ENCODE data around the gene QKI. TPM values are rescaled to one million over a fixed set of nuclear protein-coding genes. Genes with fewer than 3 reads are reported as not detected.

Gene QKI
- total RNA-seq, 2 donors from 2014 or later, result 366 to 434 TPM

GRCh38 chr6:163507965-163508364, 93.4 kb downstream of the QKI start:
- no peak for TF ChIP-seq CTCF (IDR thresholded peaks at IDR 0.05)
- Histone ChIP-seq H3K27ac (no peak overlapping the region), H3K9me3 (peaks cover 0 to 15% of the 10 kb centered on the region in 2 donors), H3K4me1 (peaks cover 0 to 25% of the 10 kb centered on the region in 2 donors), H3K27me3 (no peaks in the 10 kb centered on the region), H3K36me3 (no peaks in the 10 kb centered on the region), H3K4me3 (no peak overlapping the region)
- DNase-seq (ENCODE audit: low spot score), result no peak

- H3K27ac ChIP-seq, result no peak overlapping the region
Measured at GRCh38 chr6:163513003-163513402, 98.5 kb downstream of the QKI start.

GRCh38 chr6:163513570-163514166, 99.2 kb downstream of the QKI start:
- Histone ChIP-seq H3K27ac (no peak overlapping the region), H3K4me1 (peaks cover 0 to 46% of the 10 kb centered on the region in 2 donors), H3K36me3 (no peaks in the 10 kb centered on the region), H3K4me3 (no peak overlapping the region), H3K27me3 (no peaks in the 10 kb centered on the region), H3K9me3 (peaks cover 0 to under 1% of the 10 kb centered on the region in 2 donors)
- no peak for DNase-seq (ENCODE audit: low spot score)
- TF ChIP-seq CTCF (IDR thresholded peaks at IDR 0.05), result no peak

More at GRCh38 chr6:163513003-163513402, 98.5 kb downstream of the QKI start:
- no peak for DNase-seq (ENCODE audit: low spot score)
- H3K27me3 ChIP-seq, result no peaks in the 10 kb centered on the region
- no peak overlapping the region for H3K4me3 ChIP-seq
- H3K36me3 ChIP-seq, result no peaks in the 10 kb centered on the region
- peaks cover 0 to 7% of the 10 kb centered on the region in 2 donors for H3K9me3 ChIP-seq
- TF ChIP-seq CTCF (IDR thresholded peaks at IDR 0.05), result no peak
- peaks cover 0 to 40% of the 10 kb centered on the region in 2 donors for H3K4me1 ChIP-seq

GRCh38 chr6:163516908-163517307, 102.4 kb downstream of the QKI start:
- H3K4me3 ChIP-seq, result no peak overlapping the region
- H3K36me3 ChIP-seq, result no peaks in the 10 kb centered on the region
- no peaks in the 10 kb centered on the region for H3K9me3 ChIP-seq
- H3K4me1 ChIP-seq, result peaks cover 0 to 74% of the 10 kb centered on the region in 2 donors
- no peak overlapping the region for H3K27ac ChIP-seq
- H3K27me3 ChIP-seq, result no peaks in the 10 kb centered on the region
- no peak for TF ChIP-seq CTCF (IDR thresholded peaks at IDR 0.05)
- no peak for DNase-seq (ENCODE audit: low spot score)

GRCh38 chr6:163520956-163521355, 106.4 kb downstream of the QKI start:
- no peaks in the 10 kb centered on the region for H3K9me3 ChIP-seq
- no peak overlapping the region for H3K4me3 ChIP-seq
- H3K27ac ChIP-seq, result no peak overlapping the region
- no peak for DNase-seq (ENCODE audit: low spot score)
- TF ChIP-seq CTCF (IDR thresholded peaks at IDR 0.05), result no peak
- H3K36me3 ChIP-seq, result no peaks in the 10 kb centered on the region
- no peaks in the 10 kb centered on the region for H3K27me3 ChIP-seq
- peaks cover 0 to 77% of the 10 kb centered on the region in 2 donors for H3K4me1 ChIP-seq

- Histone ChIP-seq H3K4me3 (no peak overlapping the region), H3K36me3 (no peaks in the 10 kb centered on the region), H3K27ac (no peak overlapping the region), H3K4me1 (peaks cover 0 to 80% of the 10 kb centered on the region in 2 donors), H3K9me3 (no peaks in the 10 kb centered on the region), H3K27me3 (no peaks in the 10 kb centered on the region)
- no peak for DNase-seq (ENCODE audit: low spot score)
- no peak for TF ChIP-seq CTCF (IDR thresholded peaks at IDR 0.05)
Measured at GRCh38 chr6:163522033-163522432, 107.5 kb downstream of the QKI start.
